ENCODE measurements around the gene CDX1. TPM values are rescaled to one million over a fixed set of nuclear protein-coding genes. Genes with fewer than 3 reads are reported as not detected.

CDX1 gene
- total RNA-seq, 2 donors from 2014 or later, result not detected

DNA sequence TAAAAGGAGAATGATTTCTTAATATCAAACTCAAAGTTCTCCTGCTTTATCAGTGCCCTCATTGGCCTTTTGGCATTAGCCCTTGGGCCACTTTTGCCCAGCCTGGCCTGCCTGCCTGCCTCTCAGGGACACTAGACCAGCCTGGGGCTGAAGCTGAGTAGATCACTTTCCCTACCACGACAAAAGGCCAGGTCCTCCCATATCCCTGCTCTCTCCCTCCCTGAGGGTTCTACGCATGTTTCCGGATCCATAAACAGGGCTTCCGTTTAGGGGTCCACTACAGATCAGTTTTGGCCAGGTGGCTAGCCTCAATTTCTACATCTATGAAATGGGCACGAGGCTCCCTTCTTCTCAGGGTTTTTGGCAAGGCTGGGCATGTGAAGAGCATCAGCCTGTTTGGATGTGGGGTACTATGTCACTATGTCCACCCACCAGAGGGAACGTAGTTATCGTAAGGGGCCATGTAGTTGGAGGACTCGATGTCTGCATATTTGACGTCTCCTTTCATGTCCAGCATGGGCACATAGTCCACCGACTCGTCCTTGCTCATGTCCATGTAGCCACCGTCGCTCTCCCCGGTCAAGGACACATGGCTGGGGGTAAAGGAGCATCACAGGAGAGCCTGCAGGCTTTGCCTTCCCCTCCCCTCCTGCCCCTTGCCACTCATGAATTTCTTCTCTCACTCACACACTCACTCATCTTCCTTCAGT lies 45.0 kb upstream of the CDX1 start:
- Mint-ChIP-seq H3K27ac (no peak overlapping the region), H3K36me3 (ENCODE audit: low read depth) (no peaks in the 10 kb centered on the region), H3K4me1 (peaks cover 18% of the 10 kb centered on the region), H3K9me3 (no peaks in the 10 kb centered on the region), H3K4me3 (no peak overlapping the region), H3K27me3 (ENCODE audit: insufficient read depth) (peaks cover 8% of the 10 kb centered on the region)
- no peaks in the 10 kb centered on the region for H3K9me3 ChIP-seq (ENCODE audit: control insufficient read depth, low read length)
- no peaks in the 10 kb centered on the region for H3K36me3 ChIP-seq (ENCODE audit: control insufficient read depth, insufficient read depth, low read length)
- DNase-seq, result peak; percentile 25
- no peak overlapping the region for H3K27ac ChIP-seq (ENCODE audit: low read depth, low read length)
- no peak overlapping the region for H3K9ac ChIP-seq (ENCODE audit: extremely low read depth, low read length, poor library complexity, severe bottlenecking)
- no peaks in the 10 kb centered on the region for H3K27me3 ChIP-seq (ENCODE audit: control insufficient read depth, insufficient read depth, low read length, poor library complexity, severe bottlenecking)
- H3K4me3 ChIP-seq (ENCODE audit: low read length), result no peak overlapping the region
- WGBS, 2 experiments (ENCODE audit: insufficient coverage in 1 of 2, insufficient read length in 1 of 2), result 94 to 97% methylated on average over 11 to 14 of the region's 14 CpGs
- peaks cover 3% of the 10 kb centered on the region for H3K4me1 ChIP-seq (ENCODE audit: control insufficient read depth, insufficient read depth, low read length)
- no peak for TF ChIP-seq CTCF (conservative IDR thresholded peaks at IDR 0.05)

- Histone ChIP-seq H3K27me3 (ENCODE audit: control insufficient read depth, insufficient read depth, low read length, poor library complexity, severe bottlenecking) (no peaks in the 10 kb centered on the region), H3K4me1 (ENCODE audit: control insufficient read depth, insufficient read depth, low read length) (peaks cover 3% of the 10 kb centered on the region), H3K9me3 (ENCODE audit: control insufficient read depth, low read length) (no peaks in the 10 kb centered on the region), H3K27ac (ENCODE audit: low read depth, low read length) (no peak overlapping the region), H3K36me3 (ENCODE audit: control insufficient read depth, insufficient read depth, low read length) (no peaks in the 10 kb centered on the region), H3K4me3 (ENCODE audit: low read length) (no peak overlapping the region), H3K9ac (ENCODE audit: extremely low read depth, low read length, poor library complexity, severe bottlenecking) (no peak overlapping the region)
- 72 to 74% methylated on average over 5 of the region's 5 CpGs for WGBS, 2 experiments (ENCODE audit: insufficient coverage in 1 of 2, insufficient read length in 1 of 2)
- H3K27me3 Mint-ChIP-seq (ENCODE audit: insufficient read depth), result peaks cover 8% of the 10 kb centered on the region
- TF ChIP-seq CTCF (conservative IDR thresholded peaks at IDR 0.05), result peak; percentile 75
- H3K36me3 Mint-ChIP-seq (ENCODE audit: low read depth), result no peaks in the 10 kb centered on the region
- no peak overlapping the region for H3K27ac Mint-ChIP-seq
- no peaks in the 10 kb centered on the region for H3K9me3 Mint-ChIP-seq
- H3K4me1 Mint-ChIP-seq, result peaks cover 18% of the 10 kb centered on the region
- peak; percentile 78 for DNase-seq
- H3K4me3 Mint-ChIP-seq, result no peak overlapping the region
Observed at GRCh38 chr5:150122158-150122510, 44.4 kb upstream of the CDX1 start.

- H3K4me3 ChIP-seq (ENCODE audit: low read length), result no peak overlapping the region
- H3K4me1 Mint-ChIP-seq, result peaks cover 12% of the 10 kb centered on the region
- no peak for DNase-seq
- H3K4me1 ChIP-seq (ENCODE audit: control insufficient read depth, insufficient read depth, low read length), result peaks cover 3% of the 10 kb centered on the region
- H3K36me3 Mint-ChIP-seq (ENCODE audit: low read depth), result no peaks in the 10 kb centered on the region
- H3K9me3 Mint-ChIP-seq, result no peaks in the 10 kb centered on the region
- H3K9me3 ChIP-seq (ENCODE audit: control insufficient read depth, low read length), result no peaks in the 10 kb centered on the region
- no peaks in the 10 kb centered on the region for H3K36me3 ChIP-seq (ENCODE audit: control insufficient read depth, insufficient read depth, low read length)
- 89 to 95% methylated on average over 8 to 15 of the region's 15 CpGs for WGBS, 2 experiments (ENCODE audit: insufficient coverage in 1 of 2, insufficient read length in 1 of 2)
- H3K9ac ChIP-seq (ENCODE audit: extremely low read depth, low read length, poor library complexity, severe bottlenecking), result no peak overlapping the region
- H3K27ac ChIP-seq (ENCODE audit: low read depth, low read length), result no peak overlapping the region
- H3K4me3 Mint-ChIP-seq, result no peak overlapping the region
- peaks cover 8% of the 10 kb centered on the region for H3K27me3 Mint-ChIP-seq (ENCODE audit: insufficient read depth)
- no peak for TF ChIP-seq CTCF (conservative IDR thresholded peaks at IDR 0.05)
- H3K27me3 ChIP-seq (ENCODE audit: control insufficient read depth, insufficient read depth, low read length, poor library complexity, severe bottlenecking), result no peaks in the 10 kb centered on the region
- H3K27ac Mint-ChIP-seq, result no peak overlapping the region
Observed at GRCh38 chr5:150122536-150123481, 43.8 kb upstream of the CDX1 start.
